DMS 273 (cell line): Measurements from ENCODE around the gene CTSZ.
"Not testable (repeated sequence)": the region's sequence is repeated elsewhere in the genome, so short reads cannot be mapped to it uniquely, and the experiment has no call there.

Source experiments
- DNase-seq: peaks from one replicate; lab custom pipeline; 2025; ENCODE audit not compliant: unreplicated experiment; lab: John Stamatoyannopoulos, UW

The CTSZ gene

DNA sequence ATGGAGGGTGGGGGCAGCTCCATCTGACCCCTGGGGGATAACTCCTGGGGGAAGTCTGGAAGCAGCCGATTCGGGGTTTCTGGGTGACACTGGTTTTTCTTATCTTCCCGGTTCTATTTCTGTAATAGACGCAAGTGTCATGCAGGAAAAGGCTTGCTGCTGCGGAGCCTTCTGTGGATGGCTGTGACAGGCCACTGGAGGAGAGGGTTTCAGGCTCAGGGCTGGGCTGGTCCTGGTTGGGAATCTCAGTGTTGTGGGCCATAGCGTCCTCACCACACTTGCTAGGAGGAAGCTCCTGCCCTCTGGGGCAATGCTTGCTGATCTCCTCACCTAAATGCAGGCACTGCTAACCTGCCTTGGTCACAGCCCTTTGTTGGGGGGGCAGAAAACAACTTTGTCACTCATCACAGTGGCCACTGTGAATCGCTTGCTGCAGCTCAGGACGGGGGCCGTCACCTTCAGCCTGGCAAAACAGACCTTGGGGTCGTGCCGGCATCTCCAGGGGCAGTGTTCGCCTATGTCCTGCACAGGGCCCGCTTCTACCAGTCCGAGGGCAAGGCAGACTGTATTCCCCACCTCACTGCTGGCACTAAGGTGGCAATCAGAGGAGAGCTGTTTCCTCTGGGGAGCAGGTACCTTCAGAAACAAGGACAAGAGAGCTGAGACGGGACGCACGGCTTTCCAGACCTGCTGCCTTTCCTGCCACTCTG, 7.8 kb upstream of the CTSZ start:
- no peak for DNase-seq

DNA sequence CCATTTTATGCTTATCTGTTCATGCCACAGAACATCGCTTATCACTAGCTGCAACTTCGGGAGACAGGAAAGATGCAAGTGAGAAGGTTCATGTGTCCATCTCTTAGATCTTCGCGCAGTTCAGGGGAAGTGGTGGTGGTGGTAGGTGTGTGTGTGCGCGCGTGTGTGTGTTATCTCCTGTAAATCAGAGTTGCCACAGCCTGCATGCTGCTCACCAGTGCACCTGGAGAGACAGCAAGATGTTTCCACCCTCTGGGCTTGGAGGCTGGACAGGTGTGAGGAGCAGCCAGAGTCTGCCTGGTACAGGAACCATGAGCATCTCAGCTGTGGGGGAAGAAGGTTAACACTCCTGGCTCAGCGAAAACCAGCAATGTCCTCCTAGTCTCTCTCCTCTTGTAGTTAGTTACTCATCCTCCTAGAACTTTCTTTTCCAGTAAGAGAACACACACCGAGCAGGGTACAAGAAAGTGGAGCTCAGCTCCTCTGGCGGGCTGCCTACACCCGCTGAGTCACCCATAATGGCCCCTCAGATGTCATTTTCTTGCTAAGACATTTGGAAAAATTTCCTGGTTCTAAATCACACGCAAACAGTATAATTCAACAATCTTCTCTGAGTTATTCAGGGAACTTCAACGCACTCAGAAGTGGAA, 7.0 kb upstream of the CTSZ start:
- DNase-seq: no peak

DNA sequence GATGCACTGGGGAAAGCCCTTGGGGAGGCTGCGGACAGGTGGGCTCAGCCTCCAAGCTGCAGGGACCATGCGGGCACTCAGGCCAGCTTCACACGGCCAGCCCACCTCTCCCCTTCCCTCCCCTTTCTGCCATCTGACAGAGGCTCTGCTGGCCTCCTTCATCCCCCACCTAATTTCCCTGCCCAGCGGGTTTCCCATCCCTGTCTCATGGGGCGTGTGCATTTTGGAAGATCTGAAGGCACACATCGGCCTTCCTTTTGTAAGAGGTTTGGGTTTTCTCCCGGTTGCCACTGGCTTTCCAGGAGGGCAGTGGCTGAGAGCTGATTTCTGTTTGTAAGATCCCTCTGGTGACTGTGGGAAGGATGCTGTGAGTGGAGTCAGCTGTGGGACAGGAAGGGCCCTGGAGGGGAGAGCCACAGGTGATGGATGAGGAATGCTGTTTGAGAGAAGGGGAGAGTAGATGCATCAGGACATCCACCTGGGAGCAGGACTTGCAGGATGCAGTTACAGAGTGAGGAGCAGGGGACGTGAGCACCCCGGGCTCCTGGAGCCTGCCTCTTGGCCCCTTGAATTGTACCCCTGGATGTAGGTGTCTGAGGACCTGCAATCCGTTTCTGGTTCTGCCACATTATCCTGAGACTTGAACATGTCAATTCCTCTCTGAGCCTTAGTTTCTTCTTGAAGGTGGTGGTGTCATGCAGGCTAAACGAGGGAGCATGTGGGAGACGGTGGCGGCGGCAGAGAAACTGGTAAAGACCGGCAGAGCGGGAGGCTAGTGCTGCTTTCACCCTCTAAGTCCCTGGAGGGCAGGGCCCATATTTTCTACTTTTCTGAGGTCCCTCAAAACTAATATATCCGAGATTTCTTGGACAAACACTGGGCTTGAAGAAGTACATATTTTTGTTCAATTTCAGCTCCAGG, 6.2 kb upstream of the CTSZ start:
- DNase-seq: no peak

DNA sequence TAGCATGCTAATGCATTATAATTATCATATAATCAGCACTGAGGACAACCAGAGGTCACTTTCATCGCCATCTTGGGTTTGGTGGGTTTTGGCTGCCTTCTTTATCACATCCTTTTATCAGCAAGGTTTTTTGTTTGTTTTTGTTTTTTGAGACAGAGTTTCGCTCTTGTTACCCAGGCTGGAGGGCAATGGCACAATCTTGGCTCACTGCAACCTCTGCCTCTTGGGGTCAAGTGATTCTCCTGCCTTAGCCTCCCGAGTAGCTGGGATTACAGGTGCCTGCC, 4.8 kb upstream of the CTSZ start:
- not testable (repeated sequence) for DNase-seq

DNA sequence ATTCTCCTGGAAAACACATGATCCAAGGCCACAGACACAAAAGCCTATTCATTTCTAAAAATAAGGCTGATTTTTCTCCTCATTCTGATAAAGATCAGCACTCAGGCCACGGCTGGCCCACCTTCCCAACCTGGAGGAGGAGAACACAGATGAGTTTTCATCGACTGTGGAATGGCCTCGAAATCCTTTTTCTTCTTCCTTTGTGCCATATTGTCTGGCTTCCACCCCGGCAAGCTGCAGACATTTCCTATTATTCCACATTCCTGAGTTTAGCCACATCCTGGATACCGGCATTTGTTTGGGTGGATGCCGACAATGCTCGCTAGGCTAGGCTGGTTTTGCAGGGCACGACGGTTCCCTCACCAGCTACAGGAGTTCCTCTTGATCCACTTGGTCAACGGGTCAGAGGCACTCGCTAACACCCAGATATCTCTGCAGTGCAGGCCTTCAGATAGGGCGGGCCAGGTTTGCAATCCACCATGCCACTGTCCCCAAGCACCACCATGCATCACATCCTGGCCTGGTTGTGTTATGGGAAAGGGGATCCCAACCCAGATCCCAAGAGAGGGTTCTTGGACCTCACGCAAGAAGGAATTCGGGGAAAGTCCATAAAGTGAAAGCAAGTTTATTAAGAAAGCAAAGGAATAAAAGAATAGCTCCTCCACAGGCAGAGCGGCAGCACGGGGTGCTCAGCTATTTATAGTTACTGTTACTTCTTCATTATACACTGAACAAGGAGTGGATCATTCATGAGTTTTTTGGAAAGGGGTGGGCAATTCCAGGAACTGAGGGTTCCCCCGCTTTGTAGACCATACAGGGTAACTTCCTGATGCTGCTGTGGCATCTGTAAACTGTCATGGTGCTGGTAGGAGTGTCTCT, 4.2 kb upstream of the CTSZ start:
- DNase-seq: no peak

DNA sequence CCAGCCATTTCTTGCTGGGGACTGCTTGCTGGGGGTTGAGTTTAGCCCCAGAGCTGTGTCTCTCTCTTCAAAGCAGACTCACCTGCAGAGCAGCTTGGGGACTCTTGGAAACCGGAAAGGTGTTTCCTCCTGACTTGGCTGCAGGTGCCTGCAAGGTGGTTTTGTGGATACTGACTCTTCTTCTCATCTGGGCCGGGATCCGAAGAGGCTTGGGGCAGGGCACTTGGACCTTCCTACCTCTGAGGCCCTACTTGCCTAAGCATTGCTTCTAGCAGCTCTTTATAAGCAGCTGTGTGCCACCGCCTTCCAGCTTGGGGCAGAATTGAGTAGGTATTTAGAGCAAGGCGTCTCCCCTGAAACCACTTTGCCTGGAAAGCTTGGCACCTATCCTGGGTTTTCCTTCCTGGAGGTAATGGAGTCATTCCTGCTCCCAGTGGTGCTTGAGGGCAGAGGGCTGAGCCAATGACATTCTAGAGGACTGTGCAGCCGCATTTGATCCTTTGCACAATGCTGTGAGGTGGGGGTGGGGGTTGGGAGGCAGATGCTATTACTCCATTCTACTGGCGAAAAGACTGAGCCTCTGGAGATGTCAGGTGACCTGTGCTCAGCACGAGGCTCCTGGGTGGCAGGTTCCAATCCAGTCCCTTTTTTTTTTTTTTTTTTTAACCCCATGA, 3.4 kb upstream of the CTSZ start:
- peak; percentile 24 for DNase-seq

DNA sequence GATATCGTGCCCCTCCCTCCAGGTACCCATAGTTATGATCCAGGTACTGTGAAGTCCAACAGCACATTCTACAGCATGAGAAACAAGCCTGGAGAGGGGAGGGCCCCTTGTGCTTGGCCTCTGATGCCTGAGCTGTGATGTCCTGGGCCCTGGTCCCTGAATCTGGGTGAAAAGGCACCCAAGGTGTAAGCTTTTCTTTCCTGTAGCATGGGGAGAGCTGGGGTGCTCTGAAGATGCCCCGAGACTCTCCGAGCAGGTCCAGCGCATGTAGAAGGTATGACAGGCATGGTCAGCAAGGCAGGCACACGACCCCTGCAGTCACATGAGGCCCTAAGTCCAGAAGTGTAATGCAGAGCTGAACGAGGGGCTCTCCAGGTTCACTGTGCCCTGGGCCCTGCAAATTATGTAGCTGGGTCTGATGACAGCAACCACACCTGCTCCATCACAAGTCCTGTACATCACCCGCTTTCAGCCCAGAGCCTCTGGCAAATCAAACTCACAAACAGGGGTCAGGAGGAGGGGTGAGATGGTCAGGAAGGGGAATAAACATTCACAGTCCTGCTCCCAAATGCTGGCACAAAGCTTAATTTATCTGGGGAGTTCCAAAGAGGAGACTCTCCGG, 1.8 kb upstream of the CTSZ start:
- no peak for DNase-seq

DNA sequence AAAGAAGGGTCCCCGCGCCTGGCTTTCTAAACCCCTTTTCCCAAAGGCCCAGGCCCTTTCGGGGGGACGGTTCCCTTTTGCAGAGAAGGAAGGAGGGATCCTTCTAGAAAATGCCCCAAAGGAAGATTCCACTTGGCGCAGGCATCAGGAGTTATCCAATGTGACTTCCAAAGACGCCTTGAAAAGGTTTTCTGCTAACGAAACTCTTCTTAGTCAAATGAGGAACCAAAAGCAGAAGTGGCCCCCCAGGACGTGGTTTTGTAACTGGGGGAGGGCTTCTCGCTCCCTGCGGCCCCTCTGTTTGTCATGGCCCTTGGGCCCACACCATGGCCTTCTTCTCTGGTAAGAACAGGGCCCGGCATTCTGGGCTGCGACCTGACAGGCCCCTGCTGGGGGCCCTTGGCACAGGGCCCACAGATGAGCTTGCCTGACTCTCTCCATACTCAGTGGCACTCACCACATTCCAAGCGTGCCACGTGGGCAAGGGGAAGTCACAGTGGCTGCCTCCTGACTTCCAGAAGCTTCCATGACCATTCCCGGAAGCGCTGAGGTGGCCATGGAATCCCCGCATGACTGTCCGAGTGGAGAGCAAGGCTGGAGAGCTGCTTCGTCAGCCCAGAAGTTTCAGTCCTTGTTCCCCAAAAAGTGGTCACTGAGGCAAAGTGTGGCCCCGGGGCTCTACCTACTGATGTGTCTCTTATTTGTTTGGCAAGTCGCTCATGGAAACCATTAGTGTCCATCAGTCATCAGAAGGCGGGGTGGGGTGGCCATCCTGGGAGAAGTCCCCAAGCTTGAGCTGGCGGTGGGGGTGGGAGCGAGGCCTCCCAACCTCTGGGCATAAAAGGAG, 834 bp upstream of the CTSZ start:
- DNase-seq: peak; percentile 12

DNA sequence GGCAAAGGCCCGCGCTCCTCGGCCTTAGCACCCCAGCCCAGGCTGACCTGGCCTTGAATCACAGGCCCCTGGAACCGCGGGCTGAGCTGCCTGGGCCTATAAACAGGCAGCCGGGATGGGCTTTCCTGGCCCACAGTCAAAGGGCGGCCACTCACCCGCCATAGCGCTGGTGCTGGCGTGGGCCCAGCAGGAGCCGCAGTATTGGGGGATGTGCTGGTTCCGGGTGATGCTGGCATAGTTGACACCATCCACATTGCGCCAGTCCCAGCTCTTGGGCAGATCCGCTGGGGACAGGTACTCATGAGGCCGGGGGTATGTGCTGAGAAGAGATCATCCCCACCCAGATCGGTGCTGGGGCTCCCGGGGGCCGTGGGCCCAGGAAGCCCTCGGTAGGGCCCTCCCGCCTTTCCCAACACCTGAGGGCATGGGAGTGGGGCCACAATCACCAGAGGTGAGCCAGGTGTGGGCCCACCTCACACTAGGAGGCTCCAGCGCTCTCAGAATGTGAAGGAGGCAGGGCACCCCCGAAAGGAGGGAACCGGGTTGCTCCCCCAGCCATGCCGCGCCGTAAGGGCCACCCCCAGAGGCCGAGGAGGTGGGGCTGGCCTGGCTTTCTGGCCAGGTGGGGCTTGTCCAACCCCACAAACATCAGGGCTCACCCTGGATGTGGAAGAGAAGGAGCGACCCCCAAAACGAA, 739 bp downstream of the CTSZ start:
- DNase-seq: no peak

DNA sequence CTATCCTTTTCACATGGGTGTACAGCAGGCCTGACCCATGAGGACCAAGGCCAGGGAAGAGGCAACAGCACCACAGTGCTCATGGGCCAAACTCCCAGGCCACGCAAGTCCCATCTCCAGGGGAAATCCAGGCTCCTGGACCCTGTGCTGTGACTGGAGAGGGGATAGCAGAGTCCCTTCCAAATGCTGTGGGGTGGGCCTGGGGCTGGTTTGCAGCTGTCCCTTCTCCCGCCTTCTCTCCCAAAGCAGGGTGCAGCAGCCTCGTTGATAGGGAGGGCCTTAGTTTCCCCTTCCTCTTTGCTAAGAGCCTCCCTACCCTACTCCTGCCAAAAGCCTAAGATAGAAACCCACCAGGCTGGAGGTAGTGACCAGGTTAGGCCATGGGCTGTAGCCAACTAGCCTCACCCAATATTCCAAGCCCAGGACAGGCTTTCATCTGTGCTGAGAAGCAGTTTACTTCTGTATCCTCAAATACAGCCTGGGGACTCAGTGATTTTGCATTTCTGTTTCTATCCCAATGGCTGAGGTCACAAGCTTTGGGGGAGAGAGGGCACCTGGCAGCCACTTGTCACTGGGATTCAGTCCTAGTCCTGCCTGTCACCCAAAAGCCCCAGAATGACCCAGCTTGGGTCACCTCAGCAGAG, 1.4 kb downstream of the CTSZ start:
- DNase-seq: no peak

DNA sequence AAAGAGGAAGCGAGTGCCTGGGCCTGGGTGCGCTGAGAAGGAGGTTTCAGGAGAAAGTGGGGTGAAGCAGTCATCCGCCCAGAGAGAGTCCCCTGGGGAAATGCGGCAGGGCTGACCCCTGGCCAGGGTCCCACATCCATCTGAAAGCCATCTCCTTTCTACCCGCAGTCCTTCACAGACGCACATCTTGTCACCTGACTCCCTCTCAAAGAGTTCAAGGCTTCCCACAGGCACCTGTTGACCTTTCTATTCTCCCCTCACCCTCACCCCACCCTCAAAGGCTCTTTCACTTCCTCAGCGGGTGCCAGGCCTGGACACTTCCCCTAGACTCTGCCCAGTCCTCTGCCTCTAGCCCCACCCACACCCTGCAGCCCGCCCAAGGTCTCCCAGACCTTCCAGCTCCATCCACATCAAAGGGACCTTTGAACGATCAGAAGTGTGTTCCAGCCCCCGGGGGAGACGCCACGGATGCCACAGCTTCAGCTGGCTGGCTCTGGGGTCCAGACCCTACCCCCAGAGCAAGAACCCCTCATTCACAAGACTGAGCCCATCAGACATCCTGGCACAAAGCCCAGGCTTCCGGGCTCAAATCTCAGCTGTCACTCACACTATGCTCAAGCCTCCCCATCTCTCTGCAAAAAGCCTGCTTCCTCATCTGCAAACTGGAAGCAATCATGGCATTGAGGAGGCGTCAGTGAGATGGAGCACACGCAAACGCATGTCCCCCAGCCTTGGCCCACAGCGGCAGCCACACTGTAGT, 2.1 kb downstream of the CTSZ start:
- peak; percentile 32 for DNase-seq

DNA sequence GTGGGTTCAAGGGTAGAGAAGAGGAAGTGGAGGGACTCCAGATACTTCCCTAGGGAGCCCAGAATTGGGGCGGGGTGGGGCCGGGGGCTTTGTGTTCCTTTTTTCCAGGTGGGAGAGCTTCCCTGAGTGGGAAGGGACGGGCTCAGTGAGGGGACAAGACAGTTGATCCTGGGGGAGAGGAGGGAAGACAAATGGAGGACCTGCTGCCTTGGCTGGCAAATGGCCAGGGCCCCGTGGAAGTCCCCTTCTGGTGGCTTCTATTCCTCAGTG, 2.6 kb downstream of the CTSZ start:
- peak; percentile 21 for DNase-seq

DNA sequence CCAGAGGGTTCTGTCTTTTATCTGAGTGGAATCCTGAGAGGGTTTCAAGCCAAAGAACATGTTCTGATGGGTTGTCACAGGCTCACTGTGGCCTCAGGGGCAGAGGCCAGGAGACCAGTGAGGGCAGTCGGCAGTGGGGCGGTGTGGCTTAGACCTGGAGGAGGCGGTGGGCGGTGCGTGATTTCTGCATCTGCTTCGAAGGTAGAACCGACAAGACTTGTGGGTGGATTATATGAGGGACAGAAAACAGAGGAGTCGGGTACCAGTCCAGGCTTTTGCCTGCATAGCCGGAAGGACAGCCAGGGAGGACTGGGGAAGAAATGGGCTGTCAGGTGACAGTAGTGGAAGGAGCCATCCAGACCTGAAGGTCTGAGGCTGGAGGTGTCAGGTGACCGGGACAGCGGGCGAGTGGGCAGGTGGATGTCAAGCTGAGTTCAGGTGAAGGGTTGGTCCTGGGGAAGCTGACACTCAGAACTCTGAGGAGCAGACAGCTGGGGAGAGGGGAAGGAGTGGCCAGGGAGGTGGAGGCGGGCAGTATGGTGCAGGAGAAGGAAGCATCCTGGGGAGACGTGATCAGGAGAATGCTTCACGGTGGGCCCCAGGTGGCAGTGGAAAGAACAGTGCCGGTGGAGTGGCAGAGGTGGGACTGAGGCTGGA, 3.1 kb downstream of the CTSZ start:
- no peak for DNase-seq

DNA sequence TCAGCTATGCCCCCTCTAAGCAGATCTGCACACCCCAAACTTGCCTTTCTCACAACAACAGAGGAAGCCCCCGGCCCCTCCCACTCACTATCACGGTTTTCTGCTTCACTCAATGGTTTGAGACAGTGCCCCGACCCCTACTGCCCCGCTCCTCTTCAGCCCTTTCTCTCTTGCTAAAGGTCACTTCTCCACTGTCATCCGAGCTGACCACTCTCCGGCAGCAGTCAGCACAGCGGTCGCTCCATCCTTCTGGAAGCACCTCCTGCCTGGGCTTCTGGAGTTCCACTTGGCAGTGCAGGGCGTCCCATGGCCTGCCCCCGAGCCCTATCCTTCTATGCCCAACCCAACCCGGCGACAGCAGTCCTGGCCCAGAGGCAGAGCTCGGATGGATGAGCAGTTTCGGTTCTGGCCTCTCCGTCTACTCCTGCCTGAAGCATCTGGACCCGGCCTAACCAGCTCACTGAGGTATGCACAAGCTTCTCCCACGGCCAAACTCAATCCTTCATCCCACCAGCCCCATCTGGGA, 4.1 kb downstream of the CTSZ start:
- no peak for DNase-seq

DNA sequence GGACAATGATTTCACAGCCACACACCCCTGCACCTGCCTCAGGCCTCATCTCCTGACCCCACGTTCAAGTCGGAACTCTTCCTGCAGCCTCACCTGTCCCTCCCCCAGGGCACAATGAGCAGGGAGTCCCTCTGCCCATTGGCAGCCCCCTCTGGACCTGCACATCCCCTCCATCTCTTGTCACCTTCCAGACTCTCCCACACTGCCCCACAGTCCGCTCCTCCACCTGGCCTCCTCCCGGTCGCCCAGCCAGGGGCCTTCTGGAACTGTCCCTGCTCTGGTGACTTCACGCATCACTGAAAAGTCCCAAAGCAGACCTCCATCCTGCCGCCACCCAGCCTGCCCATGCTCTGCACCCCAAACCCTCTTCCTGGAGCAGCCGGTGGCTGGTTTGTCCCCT, 4.7 kb downstream of the CTSZ start:
- DNase-seq: no peak

DNA sequence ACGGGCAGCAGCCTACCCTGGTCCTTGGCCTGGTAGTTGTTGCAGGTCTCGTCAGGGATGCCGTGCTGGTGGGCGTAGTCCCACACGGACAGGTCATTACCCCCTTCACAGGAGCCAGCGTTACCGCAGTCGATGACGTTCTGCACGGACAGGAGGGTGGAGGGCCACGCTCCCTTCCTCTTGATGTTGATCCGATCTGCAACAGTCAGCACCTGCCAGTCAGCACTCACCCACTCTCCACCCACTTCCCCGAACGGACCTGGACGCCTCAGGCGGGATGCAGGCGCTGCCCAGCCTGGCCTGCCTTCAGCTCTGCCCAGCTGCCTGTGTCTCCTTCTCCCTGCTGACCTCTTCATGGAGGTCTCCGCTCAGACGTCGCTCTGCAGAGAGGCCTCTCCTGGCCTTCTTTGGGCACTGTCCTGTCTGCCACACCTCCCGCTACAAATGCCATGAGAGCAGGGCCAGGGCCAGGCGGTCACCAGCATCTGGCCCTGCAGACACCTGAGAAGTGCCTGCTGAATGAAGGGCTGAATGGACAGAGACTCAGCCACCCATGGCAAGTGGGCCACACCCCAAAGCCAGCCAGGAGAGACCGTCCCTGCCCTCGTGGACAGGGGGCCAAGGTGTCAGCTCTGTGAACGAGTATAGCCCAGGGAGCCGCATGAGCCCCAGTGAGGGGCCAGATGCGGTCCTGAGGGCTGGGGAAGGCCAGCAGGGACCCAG, 5.4 kb downstream of the CTSZ start:
- no peak for DNase-seq
